IMR-90 (cell line): ENCODE results near the gene TMEM63B.

Experiments used
- BHLHE40 ChIP-seq: fragments of 150-350 bp; IDR thresholded peaks from 2 replicates; pipeline ENCODE4 v1.6.1; 2016; ENCODE audit warnings: mild to moderate bottlenecking, low read depth, low read length
- CEBPB ChIP-seq: IDR thresholded peaks from 2 replicates; pipeline ENCODE4 v1.6.1; 2012; ENCODE audit warnings: low read depth, low read length, improper control_type of control experiment
- FOS ChIP-seq: fragments of 150-350 bp; IDR thresholded peaks from 2 replicates; pipeline ENCODE4 v1.6.1; 2016; ENCODE audit warnings: low read depth, low read length
- MXI1 ChIP-seq: IDR thresholded peaks from 2 replicates; pipeline ENCODE4 v1.6.1; 2012; ENCODE audit warnings: low read depth, mild to moderate bottlenecking, low read length, moderate library complexity, borderline replicate concordance
- POLR2A ChIP-seq: IDR thresholded peaks from 2 replicates; pipeline ENCODE4 v1.6.1; 2012; ENCODE audit warnings: mild to moderate bottlenecking, low read depth, low read length
- RAD21 ChIP-seq: IDR thresholded peaks from 2 replicates; pipeline ENCODE4 v1.6.1; 2012; ENCODE audit warnings: low read length, improper control_type of control experiment
- RCOR1 ChIP-seq: IDR thresholded peaks from 2 replicates; pipeline ENCODE4 v1.6.1; 2012; ENCODE audit warnings: mild to moderate bottlenecking, low read length, improper control_type of control experiment; ENCODE audit not compliant: insufficient replicate concordance
- RFX5 ChIP-seq: IDR thresholded peaks from 2 replicates; pipeline ENCODE4 v1.8.0; 2012; ENCODE audit warnings: low read depth, mild to moderate bottlenecking, low read length, moderate library complexity
- USF2 ChIP-seq: fragments of 150-350 bp; IDR thresholded peaks from 2 replicates; pipeline ENCODE4 v1.6.1; 2017; ENCODE audit warnings: mild to moderate bottlenecking, antibody characterized with exemption, low read length, low read depth
- TF ChIP-seq, protein P1 (sequence below): conservative IDR thresholded peaks from 2 replicates; pipeline ENCODE4 v1.5.1; 2012; ENCODE audit warnings: mild to moderate bottlenecking, low read depth, low read length, improper control_type of control experiment

DNA sequence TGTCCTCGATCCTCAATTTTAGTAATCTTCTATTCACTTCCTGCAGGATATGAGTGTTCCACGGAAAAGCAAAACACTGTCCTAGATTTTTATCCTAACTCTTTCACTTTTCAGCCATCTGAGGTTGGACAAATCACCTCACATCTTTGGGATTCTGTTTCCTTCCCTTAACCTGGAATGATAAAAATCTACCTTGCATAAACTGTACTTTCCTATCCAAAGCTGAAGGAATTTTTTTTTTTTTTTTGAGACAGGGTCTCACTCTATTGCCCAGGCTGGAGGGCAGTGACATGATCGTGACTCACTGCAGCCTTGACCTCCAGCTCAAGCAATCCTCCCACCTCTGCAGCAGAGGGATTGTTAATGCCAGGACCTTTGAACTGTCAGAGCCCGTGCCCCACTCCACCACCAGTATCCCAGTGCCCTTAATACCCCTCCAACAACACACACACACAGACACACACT lies 51.8 kb downstream of the TMEM63B start:
- TF ChIP-seq POLR2A (no peak), MXI1 (no peak), BHLHE40 (no peak), RCOR1 (no peak), RAD21 (no peak), USF2 (no peak), CEBPB (no peak), FOS (no peak), RFX5 (no peak)
- TF ChIP-seq, protein P1, sequence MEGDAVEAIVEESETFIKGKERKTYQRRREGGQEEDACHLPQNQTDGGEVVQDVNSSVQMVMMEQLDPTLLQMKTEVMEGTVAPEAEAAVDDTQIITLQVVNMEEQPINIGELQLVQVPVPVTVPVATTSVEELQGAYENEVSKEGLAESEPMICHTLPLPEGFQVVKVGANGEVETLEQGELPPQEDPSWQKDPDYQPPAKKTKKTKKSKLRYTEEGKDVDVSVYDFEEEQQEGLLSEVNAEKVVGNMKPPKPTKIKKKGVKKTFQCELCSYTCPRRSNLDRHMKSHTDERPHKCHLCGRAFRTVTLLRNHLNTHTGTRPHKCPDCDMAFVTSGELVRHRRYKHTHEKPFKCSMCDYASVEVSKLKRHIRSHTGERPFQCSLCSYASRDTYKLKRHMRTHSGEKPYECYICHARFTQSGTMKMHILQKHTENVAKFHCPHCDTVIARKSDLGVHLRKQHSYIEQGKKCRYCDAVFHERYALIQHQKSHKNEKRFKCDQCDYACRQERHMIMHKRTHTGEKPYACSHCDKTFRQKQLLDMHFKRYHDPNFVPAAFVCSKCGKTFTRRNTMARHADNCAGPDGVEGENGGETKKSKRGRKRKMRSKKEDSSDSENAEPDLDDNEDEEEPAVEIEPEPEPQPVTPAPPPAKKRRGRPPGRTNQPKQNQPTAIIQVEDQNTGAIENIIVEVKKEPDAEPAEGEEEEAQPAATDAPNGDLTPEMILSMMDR, result no peak
